Parathyroid adenoma (tissue), 2 donors: ENCODE data around the gene SLC4A9.

Experiments
- H2AFZ ChIP-seq: fragments of 300-600 bp; sonication (generic); one replicate; pipeline ENCODE4 v1.7.0; 2017; ENCODE audit warnings: antibody characterized with exemption, mild to moderate bottlenecking
- H3K27ac ChIP-seq: fragments of 300-600 bp; sonication (generic); one replicate; pipeline ENCODE4 v1.7.0; 2017
- H3K27me3 ChIP-seq: fragments of 300-600 bp; sonication (generic); one replicate; pipeline ENCODE4 v1.7.0; 2017; ENCODE audit warnings: low read length; ENCODE audit not compliant: control insufficient read depth, insufficient read depth
- H3K36me3 ChIP-seq: fragments of 300-600 bp; sonication (generic); one replicate; pipeline ENCODE4 v1.7.0; 2017; ENCODE audit warnings: low read length; ENCODE audit not compliant: control insufficient read depth, insufficient read depth
- H3K4me1 ChIP-seq: fragments of 300-600 bp; sonication (generic); one replicate; pipeline ENCODE4 v1.7.0; 2017; ENCODE audit warnings: control low read depth
- H3K4me2 ChIP-seq: fragments of 300-600 bp; sonication (generic); one replicate; pipeline ENCODE4 v1.7.0; 2017; ENCODE audit warnings: low read length
- H3K4me3 ChIP-seq: fragments of 300-600 bp; sonication (generic); one replicate; pipeline ENCODE4 v1.7.0; 2017; ENCODE audit warnings: low read depth, low read length
- H3K79me2 ChIP-seq: fragments of 300-600 bp; sonication (generic); one replicate; pipeline ENCODE4 v1.7.0; 2017; ENCODE audit warnings: control low read depth
- H3K9ac ChIP-seq: fragments of 300-600 bp; sonication (generic); one replicate; pipeline ENCODE4 v1.7.0; 2017; ENCODE audit warnings: mild to moderate bottlenecking
- H3K9me3 ChIP-seq: fragments of 300-600 bp; sonication (generic); one replicate; pipeline ENCODE4 v1.7.0; 2017; ENCODE audit warnings: low read length; ENCODE audit not compliant: control insufficient read depth
- CTCF ChIP-seq: fragments of 300-600 bp; sonication (generic); IDR thresholded peaks from one replicate; pipeline ENCODE4 v1.7.0; 2017; ENCODE audit warnings: antibody characterized with exemption, mild to moderate bottlenecking
- donor health status: primary hyperparathyroidism.

Gene SLC4A9

GRCh38 chr5:140424135-140424534 is 64.1 kb downstream of the SLC4A9 start:
- no peak overlapping the region for H3K9ac ChIP-seq
- H3K4me2 ChIP-seq = no peak overlapping the region
- H3K79me2 ChIP-seq = peaks cover 64% of the 10 kb centered on the region

More at GRCh38 chr5:140424135-140424534, 64.1 kb downstream of the SLC4A9 start:
- Histone ChIP-seq H3K4me1 (peaks cover 3% of the 10 kb centered on the region), H3K27me3 (no peaks in the 10 kb centered on the region), H3K27ac (no peak overlapping the region), H3K9me3 (no peaks in the 10 kb centered on the region), H3K36me3 (no peaks in the 10 kb centered on the region), H2AFZ (no peak overlapping the region), H3K4me3 (no peak overlapping the region)
- no peak for TF ChIP-seq CTCF
